Measurements from ENCODE around the gene TOB1.
A peak's percentile ranks its signal among the peaks of the same experiment; 100 is the strongest.

TOB1 gene

GRCh38 chr17:50830352-50830751 is 35.8 kb downstream of the TOB1 start:
- no peak for DNase-seq

- no peak for DNase-seq
Observed at GRCh38 chr17:50829332-50829731, 36.8 kb downstream of the TOB1 start.

GRCh38 chr17:50828508-50829170 is 37.5 kb downstream of the TOB1 start:
- no peak for DNase-seq

- no peak for DNase-seq
Observed at GRCh38 chr17:50825188-50825587, 41.0 kb downstream of the TOB1 start.

- DNase-seq, result no peak
Observed at GRCh38 chr17:50824429-50824828, 41.7 kb downstream of the TOB1 start.

GRCh38 chr17:50822550-50822949 is 43.6 kb downstream of the TOB1 start:
- DNase-seq, result no peak

- no peak for DNase-seq
Observed at GRCh38 chr17:50820651-50821050, 45.5 kb downstream of the TOB1 start.

- no peak for DNase-seq
Observed at GRCh38 chr17:50818921-50819657, 47.1 kb downstream of the TOB1 start.

GRCh38 chr17:50818261-50818660 is 47.9 kb downstream of the TOB1 start:
- no peak for DNase-seq

GRCh38 chr17:50817838-50818237 is 48.3 kb downstream of the TOB1 start:
- no peak for DNase-seq

GRCh38 chr17:50816771-50817751 is 49.1 kb downstream of the TOB1 start:
- peak; percentile 80 for DNase-seq

- DNase-seq, result no peak
Observed at GRCh38 chr17:50816271-50816670, 49.9 kb downstream of the TOB1 start.

GRCh38 chr17:50815400-50815799 is 50.8 kb downstream of the TOB1 start:
- no peak for DNase-seq

GRCh38 chr17:50813583-50813982 is 52.6 kb downstream of the TOB1 start:
- no peak for DNase-seq

All from stimulated activated CD8-positive, alpha-beta memory T cell treated with anti-CD3 and anti-CD28 coated beads, Interleukin-4, amount 100 ng/mL, for 48 hours (primary cell).